ENCODE data around the gene C2.

GRCh38 chr6:31943742-31944141 lies 16.2 kb downstream of the C2 start:
- TF ChIP-seq CTCF (conservative IDR thresholded peaks at IDR 0.05) (no peak), ZFX (IDR thresholded peaks at IDR 0.05) (no peak)
